Inflammatory macrophage treated with lipopolysaccharide for 1 hour (primary cell): ENCODE results near the gene PRPF31.
"Not testable (repeated sequence)": the region's sequence is repeated elsewhere in the genome, so short reads cannot be mapped to it uniquely, and the experiment has no call there.

Experiments
- DNase-seq, 2 donors: peaks; one replicate each; pipeline ENCODE4 v3.0.0-alpha.2; 2020 to 2022

The PRPF31 gene

GRCh38 chr19:54115109-54116063 lies at the start of gene PRPF31, which contains the start of gene TFPT:
TSS of gene PRPF31 (plus strand) at chr19:54115754. CDS start at chr19:54118279, 2,525 bp downstream.
TSS of gene TFPT (minus strand) at chr19:54115657. CDS start at chr19:54115269, 388 bp downstream.
- DNase-seq, result peak; percentile 96 to 100

GRCh38 chr19:54069470-54069869 lies 46.1 kb upstream of the PRPF31 start:
- no peak for DNase-seq

- DNase-seq, result no peak
Measured at GRCh38 chr19:54073829-54074228, 41.7 kb upstream of the PRPF31 start.

- no peak for DNase-seq
Measured at GRCh38 chr19:54074851-54075250, 40.7 kb upstream of the PRPF31 start.

GRCh38 chr19:54077334-54077733 lies 38.2 kb upstream of the PRPF31 start:
- DNase-seq, result peak; percentile 58 to 81

- no peak for DNase-seq
Measured at GRCh38 chr19:54081032-54081431, 34.5 kb upstream of the PRPF31 start, which contains the start of gene TARM1. TSS of gene TARM1 (minus strand) at chr19:54081365. CDS start at chr19:54081340, 25 bp downstream.

GRCh38 chr19:54084410-54084809 lies 31.1 kb upstream of the PRPF31 start:
- no peak for DNase-seq

- no peak for DNase-seq
Measured at GRCh38 chr19:54094426-54095000, 21.0 kb upstream of the PRPF31 start.

GRCh38 chr19:54095136-54095858 lies 20.3 kb upstream of the PRPF31 start:
- DNase-seq, result no peak

- peak in 1 of 2 donors; percentile 11 for DNase-seq
Measured at GRCh38 chr19:54095859-54096616, 19.5 kb upstream of the PRPF31 start.

- DNase-seq, result peak in 1 of 2 donors; percentile 23
Measured at GRCh38 chr19:54096617-54097106, 18.9 kb upstream of the PRPF31 start.

- peak; percentile 56 to 68 for DNase-seq
Measured at GRCh38 chr19:54099190-54099902, 16.2 kb upstream of the PRPF31 start.

- DNase-seq, result not testable (repeated sequence)
Measured at GRCh38 chr19:54099903-54100255, 15.7 kb upstream of the PRPF31 start.

- peak; percentile 88 to 91 for DNase-seq
Measured at GRCh38 chr19:54100561-54100960, 15.0 kb upstream of the PRPF31 start, which contains the start of gene OSCAR. TSS of gene OSCAR (minus strand) at chr19:54100803. CDS start at chr19:54100792, 11 bp downstream.

GRCh38 chr19:54102421-54103169 lies 13.0 kb upstream of the PRPF31 start, which contains the start of gene NDUFA3:
TSS of gene NDUFA3 (plus strand) at chr19:54102855. CDS start at chr19:54102879, 24 bp downstream.
- DNase-seq, result peak; percentile 97 to 98

GRCh38 chr19:54104998-54105715 lies 10.4 kb upstream of the PRPF31 start:
- DNase-seq, result no peak

GRCh38 chr19:54105796-54106195 lies 9.8 kb upstream of the PRPF31 start:
- no peak for DNase-seq

GRCh38 chr19:54106716-54107115 lies 8.8 kb upstream of the PRPF31 start:
- DNase-seq, result no peak

GRCh38 chr19:54107876-54108490 lies 7.6 kb upstream of the PRPF31 start:
- DNase-seq, result no peak
